SK-N-SH treated with all-trans-retinoic acid at 6 μM for 48 hours (cell line): ENCODE data around the gene SLC25A41.

Experiments used
- BACH2 ChIP-seq: fragments of 250-450 bp; sonication (Bioruptor Pico); IDR thresholded peaks from 2 replicates; pipeline ENCODE4 v1.9.0; 2021; ENCODE audit warnings: mild to moderate bottlenecking, borderline replicate concordance
- CREB5 ChIP-seq: fragments of 250-450 bp; sonication (Bioruptor Pico); IDR thresholded peaks from 2 replicates; pipeline ENCODE4 v1.5.1; 2020; ENCODE audit warnings: low read depth, mild to moderate bottlenecking, moderate library complexity
- GLIS3 ChIP-seq: fragments of 250-450 bp; sonication (Bioruptor Pico); IDR thresholded peaks from 2 replicates; pipeline ENCODE4 v1.5.0; 2020; ENCODE audit warnings: mild to moderate bottlenecking, moderate library complexity
- PATZ1 ChIP-seq: fragments of 250-450 bp; sonication (Bioruptor Pico); IDR thresholded peaks from 2 replicates; pipeline ENCODE4 v1.8.0; 2020; ENCODE audit warnings: mild to moderate bottlenecking, moderate library complexity, borderline replicate concordance
- TSHZ2 ChIP-seq: fragments of 250-450 bp; sonication (Bioruptor Pico); IDR thresholded peaks from 2 replicates; pipeline ENCODE4 v1.5.0; 2020; ENCODE audit warnings: mild to moderate bottlenecking, moderate library complexity
- ZFP3 ChIP-seq: fragments of 250-450 bp; sonication (Bioruptor Pico); IDR thresholded peaks from 2 replicates; pipeline ENCODE4 v1.5.0; 2020; ENCODE audit warnings: mild to moderate bottlenecking, moderate library complexity
- ZFP30 ChIP-seq: fragments of 450-650 bp; formaldehyde crosslinking; IDR thresholded peaks from 2 replicates; pipeline ENCODE4 v1.5.0; 2022; ENCODE audit warnings: mild to moderate bottlenecking, moderate library complexity
- ZNF565 ChIP-seq: fragments of 450-650 bp; formaldehyde crosslinking; conservative IDR thresholded peaks from 2 replicates; pipeline ENCODE4 v1.5.0; 2020; ENCODE audit warnings: low read depth, mild to moderate bottlenecking, moderate library complexity
- ZNF70 ChIP-seq: fragments of 450-650 bp; formaldehyde crosslinking; IDR thresholded peaks from 2 replicates; pipeline ENCODE4 v1.5.0; 2020; ENCODE audit warnings: mild to moderate bottlenecking, moderate library complexity

GRCh38 chr19:6433165-6433564 lies 398 bp downstream of the SLC25A41 start:
- no peak for TF ChIP-seq ZNF70 (CRISPR knock-in tag)
- TF ChIP-seq BACH2 (CRISPR knock-in tag), result no peak
- no peak for TF ChIP-seq GLIS3 (CRISPR knock-in tag)
- no peak for TF ChIP-seq ZFP3 (CRISPR knock-in tag)
- no peak for TF ChIP-seq ZNF565
- TF ChIP-seq ZFP30, result no peak
- no peak for TF ChIP-seq CREB5 (CRISPR knock-in tag)
- no peak for TF ChIP-seq TSHZ2 (CRISPR knock-in tag)
- TF ChIP-seq PATZ1 (CRISPR knock-in tag), result no peak
